DMS114 treated with DMSO at 0.1 percent for 48 hours (cell line): ENCODE data around the gene FAM163B.

Experiments
- DNase-seq: peaks from one replicate; lab custom pipeline; 2025; ENCODE audit not compliant: unreplicated experiment; lab: John Stamatoyannopoulos, UW

Gene FAM163B

DNA sequence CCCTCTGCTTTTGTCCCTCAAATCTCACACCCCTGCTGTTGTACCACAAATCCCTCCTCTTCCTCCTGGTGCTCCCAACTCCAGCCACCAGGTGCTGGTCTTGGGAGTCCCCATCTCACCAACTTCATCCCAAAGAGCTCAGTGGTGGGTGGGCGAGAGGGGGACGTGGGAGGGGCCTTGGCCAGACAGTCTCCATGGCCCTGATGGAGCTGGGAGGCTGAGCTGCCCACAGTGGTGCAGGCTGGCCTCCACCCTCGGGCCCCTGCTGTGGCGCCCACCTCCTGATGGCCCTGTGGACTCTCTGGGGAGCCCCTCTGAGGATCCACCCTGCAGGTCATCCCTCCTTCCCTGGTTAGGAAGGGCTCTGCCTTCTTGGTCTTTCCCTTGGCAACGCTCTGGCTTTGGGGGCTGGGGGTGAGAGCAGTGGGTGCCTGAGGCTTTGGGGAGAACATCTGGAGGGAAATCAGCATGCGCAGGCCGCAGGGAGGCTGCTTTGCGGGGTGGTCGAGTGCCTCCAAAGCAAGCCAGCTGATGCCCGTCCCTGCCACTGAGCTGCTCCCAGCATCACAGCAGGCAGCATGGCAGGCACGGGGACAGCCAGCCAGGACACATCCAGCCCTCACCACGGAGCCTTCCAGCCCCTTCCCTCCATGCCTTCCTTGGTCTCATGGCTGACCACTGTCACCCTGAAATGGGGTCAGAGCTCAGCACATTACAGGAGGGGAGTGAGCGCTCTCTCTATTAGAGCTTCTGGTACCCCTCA, 7.6 kb upstream of the FAM163B start:
- no peak for DNase-seq

DNA sequence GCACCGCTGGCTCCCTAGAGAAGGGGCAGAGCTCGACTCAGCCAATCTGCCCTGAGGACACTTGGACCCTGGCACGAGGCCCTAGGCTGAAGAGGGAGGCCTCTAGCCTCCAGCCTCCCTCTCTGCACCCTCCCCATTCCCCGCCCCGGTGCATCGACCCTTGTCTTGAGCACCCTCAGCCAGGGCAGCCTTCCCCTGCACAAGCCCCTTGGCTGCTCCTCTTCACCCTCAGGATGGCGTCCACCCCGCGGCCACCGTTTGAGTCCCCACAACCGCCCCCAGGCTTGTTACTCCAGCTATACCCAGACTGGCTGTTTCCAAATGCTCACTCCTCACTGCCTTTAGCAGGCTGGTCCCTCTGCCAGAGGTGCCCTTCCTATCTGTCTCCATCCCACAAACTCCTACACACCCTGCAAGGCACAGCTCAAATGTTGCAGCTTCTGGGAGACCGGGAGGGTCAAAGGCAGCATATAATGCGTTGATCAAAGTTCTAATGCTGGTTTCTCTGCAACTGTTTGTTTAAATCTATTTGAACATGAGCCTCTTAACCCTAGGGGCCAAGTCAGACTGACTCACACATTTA, 6.5 kb upstream of the FAM163B start:
- DNase-seq, result no peak

DNA sequence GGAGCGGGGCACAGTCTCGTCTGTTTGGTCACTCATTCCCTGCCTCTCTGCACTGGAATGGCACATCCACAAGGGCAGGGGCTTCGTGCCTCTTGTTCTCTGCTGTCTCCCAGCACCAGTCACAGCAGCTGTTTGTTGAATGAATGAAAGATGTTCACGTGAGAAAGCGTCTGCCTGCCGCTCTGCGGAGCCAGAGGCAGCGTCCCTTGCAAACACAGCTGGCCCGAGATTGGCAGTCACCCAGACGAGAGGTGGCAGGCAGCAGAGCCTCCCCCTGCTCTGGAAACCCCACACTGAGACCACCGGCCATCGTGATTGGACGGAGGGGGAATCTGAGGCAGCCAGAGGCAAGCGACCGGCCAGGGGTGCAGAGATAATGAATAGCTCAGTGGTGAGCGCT, 6.0 kb upstream of the FAM163B start:
- DNase-seq, result no peak

DNA sequence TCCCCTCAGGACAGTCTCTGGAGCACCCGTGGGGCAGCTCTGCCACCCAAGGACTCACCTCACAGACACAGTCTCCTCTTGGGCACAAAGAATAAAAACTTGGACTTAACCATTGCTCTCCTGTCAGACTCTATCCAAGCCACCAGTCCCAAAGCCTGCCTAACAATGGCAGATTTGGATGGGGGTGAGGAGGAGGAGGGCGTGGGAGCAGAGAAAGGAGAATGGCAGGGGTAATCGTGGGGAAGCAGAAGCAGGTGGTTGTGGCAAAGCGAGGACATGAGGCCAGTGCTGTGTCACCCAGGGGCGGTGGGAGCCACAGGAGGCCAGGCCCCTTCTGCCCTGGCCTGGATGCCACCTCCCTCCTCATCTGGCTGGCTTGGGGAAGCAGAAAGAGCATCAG, 5.5 kb upstream of the FAM163B start:
- DNase-seq, result no peak

DNA sequence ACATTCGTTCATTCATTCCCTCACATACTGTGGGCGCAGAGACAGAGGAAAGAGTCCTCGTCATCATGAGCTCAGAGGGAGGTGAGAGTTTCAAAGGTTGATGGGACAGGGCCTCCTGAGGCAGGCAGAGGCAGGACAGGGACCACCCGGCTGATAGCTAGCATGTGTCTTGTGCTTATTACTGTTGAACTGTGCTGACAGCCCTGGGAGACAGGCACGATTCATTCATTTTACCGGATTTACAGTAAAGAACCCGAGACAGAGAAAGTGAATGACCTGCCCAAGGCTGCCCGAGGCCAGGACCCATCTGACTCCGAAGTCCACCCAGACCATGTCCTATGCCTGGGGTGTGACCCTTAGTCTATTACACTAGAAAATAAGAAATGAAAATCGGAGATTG, 4.9 kb upstream of the FAM163B start:
- DNase-seq, result no peak

DNA sequence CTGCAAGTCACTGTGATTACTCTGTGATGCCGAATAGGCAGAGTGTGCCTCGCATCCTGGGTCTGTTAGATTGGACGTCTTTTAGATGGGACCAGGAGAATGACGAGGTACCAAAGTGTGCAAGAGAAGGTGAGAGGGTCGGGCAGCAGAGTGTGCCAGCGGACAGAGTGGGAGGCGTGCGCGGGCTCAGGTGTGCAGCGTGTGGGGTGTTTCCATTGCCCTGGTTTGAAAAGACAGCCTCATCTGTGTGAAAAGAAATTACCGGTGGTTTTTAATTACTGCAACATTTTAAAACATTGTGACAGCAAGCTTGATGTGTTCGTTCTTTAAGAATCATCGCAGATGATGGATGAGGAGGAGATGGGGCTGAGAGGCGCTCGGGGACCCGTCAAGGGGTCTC, 4.2 kb upstream of the FAM163B start:
- DNase-seq, result no peak

DNA sequence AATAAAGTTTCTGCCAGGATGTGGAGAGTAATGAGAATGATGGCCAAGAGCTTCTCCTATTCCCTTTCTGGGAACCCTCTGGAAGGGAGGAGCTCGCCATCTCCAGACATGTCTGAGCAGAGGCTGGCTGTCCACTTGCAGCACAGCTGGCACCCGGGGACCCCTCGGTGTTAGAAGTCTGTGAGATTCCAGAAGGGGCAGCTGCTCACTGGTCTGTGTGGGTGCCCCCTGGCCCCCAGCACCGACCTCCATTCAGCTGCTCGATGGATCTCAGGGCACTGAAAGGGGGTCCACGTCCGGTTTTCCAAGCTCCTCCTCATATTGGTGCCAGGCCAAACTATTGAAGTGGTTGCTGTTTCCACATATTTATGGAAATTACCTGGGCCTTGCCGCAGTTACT, 3.6 kb upstream of the FAM163B start:
- DNase-seq, result no peak

DNA sequence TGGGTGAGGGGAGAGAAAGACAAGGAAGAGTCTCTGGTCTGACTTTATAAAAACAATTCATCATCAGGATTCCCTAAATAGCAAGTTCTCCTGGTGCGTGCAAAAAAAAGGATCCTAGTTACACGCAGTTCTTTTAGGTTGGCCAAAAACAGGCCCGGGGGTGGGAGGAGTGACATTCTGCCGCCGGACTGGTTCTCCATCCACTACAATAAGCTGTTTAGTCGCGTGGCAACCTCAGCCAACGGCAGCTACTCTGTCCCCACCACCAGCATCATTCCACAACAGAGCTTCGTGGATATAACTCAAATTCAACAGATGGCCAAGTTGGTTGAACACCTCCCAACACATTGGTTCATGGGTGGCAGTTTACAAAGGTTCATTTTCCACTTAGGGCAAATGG, 2.9 kb upstream of the FAM163B start:
- DNase-seq, result no peak

DNA sequence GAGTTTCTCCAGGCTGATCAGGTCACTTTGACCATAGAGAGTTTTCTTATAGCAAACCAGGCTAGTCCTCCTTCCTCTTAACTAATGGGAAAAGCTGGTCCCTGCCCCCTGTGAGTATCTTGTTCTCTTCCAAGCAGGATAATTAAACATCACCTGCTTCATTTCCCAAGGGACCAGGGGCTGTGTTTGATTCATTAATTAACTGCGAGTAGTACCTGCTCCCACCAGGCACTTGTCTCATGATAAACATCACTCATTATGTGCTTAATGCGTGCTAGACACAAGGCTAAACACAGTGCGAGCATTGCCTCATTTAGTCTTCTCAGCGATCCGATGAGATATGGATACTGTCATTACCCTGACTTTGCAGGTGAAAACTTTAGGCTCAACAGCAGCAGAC, 1.7 kb upstream of the FAM163B start:
- no peak for DNase-seq

DNA sequence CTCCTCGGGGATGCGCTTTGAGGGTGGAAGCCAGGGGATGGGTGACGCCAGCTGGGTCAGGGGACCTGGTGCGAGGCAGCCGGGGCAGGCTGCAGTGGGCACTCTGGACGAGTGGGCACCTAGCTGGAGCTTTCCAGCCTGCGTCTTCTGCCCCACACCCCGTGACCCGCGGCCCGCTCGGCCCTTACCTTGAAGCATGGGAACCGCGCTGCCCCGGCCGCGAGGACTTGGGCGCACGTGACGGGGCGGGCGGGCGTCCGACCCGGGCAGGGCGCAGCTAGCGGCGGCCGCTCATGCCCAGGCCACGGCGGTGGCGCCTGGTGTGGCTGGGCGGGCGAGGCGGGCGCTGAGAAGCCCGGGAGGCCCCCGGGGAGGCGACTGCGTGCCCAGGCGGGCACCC, 300 bp downstream of the FAM163B start:
- no peak for DNase-seq

DNA sequence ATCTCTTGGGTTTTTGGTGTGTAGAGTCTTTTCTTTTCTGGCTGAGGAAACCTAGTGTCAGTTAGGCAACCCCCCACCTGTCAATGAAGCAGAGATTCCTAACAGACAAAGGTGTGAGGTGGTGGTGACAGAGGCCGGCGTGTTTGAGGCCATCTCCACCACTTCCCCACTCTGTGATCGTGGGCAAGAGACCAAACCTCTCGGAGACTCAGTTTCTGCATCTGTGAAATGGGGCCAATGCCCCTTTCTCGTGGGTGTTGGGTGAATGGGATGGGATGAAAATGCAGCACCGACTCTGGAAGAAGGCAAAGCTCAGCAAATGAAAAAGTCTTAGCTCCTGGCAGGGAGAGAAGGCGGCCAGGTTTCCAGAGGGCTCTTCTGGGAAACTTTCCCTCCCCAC, 807 bp downstream of the FAM163B start:
- no peak for DNase-seq

DNA sequence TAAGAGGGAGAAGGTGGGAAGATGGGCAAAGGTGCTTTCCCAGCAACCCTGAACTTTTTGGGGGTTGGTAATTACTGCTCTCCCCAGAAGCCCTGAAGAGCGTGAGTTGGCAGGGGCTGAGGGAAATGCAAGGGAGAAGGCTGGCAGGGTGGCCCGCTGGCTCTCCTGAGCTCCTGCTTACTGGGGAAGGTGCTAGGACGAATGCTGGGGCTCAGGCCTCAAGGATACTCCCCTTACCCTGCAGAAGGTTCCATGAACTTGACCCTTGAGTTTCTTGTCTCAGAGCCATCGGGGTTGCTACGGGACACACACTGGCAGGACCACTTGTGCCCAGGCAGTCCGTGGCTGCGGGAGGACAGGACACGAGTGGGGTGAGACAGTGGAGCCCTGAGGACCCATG, 1.2 kb downstream of the FAM163B start:
- DNase-seq, result no peak

DNA sequence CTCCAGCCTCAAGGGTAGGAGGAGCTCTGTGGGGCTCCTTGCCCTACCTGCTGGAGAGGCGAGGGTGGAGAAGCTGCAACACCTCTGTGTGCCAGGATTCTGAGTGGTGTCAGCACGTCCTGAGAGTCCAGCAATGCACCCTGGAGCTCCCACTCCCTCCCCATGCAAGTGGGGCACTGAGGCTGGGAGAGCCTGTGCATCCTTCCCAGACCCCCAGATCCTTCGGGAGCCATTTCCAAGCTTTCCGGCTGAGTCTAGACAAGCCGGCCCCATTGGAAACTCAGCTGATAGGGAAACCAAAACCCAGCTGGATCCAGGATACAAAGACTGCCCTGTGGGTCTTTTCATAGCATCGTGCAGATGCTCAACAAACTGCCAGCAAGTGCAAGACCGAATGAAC, 1.8 kb downstream of the FAM163B start:
- no peak for DNase-seq

DNA sequence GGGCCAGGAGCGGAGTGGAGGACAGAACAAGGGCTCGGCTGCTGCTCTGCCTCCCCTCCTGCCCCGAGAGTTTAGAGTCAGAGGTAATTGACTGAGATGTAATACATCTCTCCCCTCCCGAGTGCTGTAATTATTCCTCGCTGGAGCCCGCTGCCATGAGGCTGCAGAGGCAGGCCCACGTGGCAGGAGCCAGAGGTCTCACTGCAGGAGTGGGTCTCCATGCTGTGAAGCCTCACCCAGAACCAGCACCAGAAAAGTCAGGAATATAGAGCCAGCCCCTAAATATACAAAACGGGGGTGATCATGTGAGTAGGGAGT, 2.5 kb downstream of the FAM163B start:
- no peak for DNase-seq

DNA sequence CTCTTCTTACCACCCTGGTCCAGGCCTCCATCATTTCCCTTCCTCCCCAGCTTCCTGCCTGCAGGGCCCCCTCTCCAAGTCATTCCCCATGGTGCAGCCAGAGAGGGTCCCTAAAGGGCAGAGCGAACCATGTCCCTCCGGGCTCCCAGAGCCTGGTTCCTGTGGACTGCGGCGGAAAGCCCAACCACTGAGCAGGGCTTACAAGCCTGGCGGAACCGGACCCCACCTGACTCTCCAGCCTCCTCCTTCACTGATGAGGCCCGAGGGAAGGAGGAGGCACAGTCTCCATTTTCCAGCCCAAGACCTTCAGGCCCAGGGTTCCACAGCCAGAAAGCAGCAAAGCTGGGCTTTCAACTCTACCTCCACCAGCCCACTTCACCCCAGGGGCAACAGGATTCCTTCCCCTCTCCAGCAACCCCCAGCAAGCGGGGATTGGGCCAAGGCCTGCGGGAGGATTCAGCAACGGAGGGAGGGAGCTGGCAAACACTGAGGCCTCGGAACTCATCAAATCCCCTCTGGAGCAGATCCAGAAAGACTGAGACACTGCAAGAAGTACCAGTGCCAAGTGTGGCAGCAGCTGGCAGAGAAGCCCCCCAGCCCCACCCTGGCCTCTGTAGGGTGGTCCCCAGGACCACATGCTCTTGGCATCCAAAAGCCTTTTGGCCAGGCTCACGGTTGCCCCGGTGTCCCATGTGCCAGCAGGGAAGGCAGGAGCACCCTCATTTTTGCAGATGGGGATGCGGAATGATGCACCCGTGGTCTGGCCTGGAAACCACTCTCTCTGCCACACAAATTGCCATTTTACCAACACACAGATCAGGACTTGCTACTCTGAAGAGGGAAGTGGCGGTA, 3.1 kb downstream of the FAM163B start:
- DNase-seq, result no peak

DNA sequence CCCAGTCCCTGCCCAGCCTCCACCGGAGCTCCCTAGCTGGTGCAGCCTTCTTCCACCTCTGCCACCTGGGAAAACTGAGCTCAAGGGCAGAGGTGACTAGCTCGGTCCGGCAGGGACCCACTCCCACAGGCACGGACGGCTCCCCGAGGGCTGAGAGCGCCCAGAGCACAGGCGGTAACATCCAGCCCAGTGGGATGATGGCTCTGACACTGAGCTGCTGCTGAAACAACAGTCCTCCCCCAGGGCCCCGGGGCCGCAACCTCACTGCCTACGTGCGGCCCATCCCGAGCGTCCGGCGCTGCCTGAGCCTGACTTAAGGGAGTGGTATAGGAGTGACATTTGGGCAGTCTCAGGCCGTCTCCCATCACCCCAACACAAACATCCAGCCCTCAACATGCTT, 3.7 kb downstream of the FAM163B start:
- DNase-seq, result no peak

DNA sequence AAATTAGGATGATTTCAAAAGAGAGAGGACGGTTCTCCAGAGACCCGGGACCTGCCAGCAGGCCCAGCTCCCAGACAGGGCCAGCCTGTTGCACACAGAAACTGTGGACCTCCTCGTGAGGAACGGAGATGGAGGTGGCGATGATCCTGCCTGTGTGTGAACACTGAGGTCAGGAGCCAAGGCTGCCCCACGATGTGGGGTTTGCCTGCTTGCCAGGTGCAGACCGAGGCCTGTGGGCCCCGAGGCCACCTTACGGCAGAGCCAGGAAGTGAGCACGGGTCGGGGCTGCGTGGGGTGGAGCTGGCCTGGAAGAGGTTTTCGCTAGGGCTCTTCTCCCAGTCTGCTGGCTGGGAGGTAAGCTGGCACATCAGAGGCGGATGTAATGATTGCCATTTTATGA, 4.3 kb downstream of the FAM163B start:
- no peak for DNase-seq

DNA sequence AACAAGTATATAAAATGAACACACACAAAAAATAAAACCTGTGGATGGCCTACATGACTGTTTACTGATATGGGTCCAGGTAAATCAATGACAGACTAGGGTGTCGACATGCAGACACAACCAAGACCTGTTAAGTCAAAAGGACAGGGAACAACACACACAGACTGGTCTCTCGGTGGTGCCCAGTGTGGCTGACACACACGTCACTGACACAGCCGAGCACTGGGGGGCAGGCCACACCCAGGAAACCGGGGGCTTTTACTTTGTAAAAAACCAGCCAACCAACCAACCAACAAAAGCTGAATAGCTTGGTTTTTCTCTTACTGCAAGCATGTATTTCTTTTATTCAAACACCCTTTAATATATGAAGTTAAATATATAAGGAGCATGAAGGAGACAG, 5.0 kb downstream of the FAM163B start:
- DNase-seq, result no peak

DNA sequence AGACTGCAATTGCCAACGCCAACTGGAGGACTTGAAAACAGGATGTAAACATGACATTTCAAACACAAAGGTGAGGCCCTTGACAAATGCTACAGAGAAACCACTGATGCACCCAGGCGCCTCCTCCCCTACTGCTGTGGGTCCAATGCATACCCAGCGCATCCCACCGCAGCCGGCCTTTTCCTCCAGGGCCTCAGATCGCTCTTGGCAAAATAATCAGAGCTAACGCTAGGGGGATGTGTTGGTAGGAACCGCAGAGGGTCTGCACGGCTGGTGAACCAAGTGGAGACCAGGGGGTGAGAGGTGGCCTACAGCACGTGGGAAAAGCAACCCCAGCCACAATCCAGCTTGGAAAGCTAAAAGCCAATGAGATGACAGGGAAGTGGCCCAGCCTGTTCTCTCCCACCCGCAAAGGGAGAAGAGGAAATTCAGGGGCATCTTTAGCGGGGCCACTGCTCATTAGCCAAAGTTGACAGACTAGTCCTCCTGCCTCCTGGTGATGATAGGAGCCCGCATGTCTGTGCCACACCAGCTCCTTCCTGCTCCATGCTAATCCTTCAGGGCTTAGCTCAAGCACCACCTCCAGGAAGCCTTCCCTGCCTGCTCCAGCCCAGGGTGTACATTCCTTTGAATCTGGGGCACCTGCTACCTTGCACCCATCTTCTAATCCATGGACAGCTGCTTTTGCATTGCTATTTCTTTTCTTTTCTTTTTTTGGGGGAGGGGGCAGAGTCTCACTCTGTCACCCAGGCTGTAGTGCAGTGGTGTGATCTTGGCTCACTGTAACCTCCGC, 5.9 kb downstream of the FAM163B start:
- DNase-seq, result no peak

DNA sequence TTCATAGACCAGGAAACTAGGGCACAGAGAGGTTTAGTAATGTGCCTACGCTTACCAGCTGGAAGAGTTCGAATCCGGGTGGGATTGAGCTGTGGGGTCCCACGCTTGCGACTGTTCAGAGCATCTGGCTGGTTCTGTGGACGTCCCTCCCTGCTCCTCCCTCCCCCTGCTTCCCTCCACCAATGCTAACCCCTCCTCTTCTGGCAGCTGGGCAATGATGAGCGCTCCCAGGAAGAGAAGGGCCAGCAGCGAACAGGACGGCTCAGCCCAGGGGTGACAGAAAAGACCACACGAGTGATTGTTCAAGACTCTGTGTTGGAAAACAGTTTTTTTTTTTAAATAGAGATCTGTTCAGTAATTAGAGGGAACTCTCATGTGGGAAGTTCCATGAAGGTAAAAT, 6.9 kb downstream of the FAM163B start:
- no peak for DNase-seq

DNA sequence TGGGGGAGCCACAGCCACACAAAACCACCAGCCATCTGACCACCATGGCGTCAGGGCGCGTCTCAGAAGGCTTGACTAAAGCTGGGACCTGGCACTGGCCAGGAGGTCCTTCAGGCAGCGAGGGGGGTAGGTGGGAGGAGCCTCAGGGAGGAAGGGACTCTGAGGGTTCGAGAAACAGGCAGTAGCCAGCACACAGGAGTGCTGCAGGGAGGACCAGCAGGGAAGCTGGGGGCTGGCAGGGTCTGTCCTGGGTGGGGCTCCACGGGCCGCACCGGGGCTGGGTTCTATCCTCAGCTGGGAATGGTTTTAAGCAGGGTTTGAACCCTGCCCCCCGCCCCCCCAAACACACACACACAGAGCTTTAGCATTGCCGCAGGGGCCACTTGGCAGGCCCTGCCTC, 7.4 kb downstream of the FAM163B start:
- DNase-seq, result no peak

DNA sequence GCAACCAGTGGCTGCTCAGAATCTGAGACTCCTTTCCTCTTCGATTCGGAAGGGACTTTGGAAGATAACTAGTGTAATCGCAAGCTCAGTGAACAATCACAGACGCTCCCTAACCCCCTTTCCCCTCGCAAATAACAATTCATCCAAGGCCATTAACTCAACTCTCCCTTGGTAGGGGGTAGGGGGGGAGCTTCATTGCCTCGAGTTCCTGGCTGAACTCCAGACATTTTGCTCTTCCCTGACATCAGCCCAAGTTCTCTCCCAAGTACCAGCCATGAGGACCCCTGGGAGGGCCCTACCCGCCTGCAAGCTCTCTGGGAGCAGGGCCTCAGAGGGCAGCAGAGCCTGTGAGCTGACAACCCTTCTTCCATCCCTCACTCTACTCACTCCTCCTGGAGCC, 8.4 kb downstream of the FAM163B start:
- no peak for DNase-seq
